ENCODE results near the gene FAM171A1. TPM values are rescaled to one million over a fixed set of nuclear protein-coding genes. Genes with fewer than 3 reads are reported as not detected.
"Not testable (repeated sequence)": the region's sequence is repeated elsewhere in the genome, so short reads cannot be mapped to it uniquely, and the experiment has no call there.

The FAM171A1 gene
- total RNA-seq, 2 donors from 2014 or later: 22.1 to 29.1 TPM

DNA sequence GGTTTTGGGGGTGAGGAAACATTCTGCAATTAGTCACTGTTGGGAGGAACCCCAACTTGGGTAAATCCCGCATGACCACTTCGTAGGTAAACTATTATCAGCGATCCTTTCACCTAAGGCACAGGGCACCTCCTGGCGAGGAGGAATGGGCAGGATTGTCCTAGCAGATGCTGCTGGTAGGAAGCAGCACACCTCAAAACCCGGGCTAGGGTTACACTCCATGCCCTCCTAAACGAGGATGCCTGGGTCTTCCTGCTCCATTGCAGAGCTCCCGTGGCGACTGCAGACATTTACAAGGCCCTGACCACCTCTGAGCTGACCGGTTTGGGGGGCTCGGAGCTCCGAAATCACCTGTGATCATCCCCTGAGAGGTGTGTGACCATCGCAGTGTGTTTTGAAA is 92.3 kb downstream of the FAM171A1 start:
- peaks cover 0 to 2% of the 10 kb centered on the region in 2 donors for H3K36me3 ChIP-seq (replicated peaks in 1 of 2; ENCODE audit: insufficient read depth in 1 of 2, low read depth in 2 of 2)
- ATAC-seq (no peak), DNase-seq (no peak)
- TF ChIP-seq, protein P1, sequence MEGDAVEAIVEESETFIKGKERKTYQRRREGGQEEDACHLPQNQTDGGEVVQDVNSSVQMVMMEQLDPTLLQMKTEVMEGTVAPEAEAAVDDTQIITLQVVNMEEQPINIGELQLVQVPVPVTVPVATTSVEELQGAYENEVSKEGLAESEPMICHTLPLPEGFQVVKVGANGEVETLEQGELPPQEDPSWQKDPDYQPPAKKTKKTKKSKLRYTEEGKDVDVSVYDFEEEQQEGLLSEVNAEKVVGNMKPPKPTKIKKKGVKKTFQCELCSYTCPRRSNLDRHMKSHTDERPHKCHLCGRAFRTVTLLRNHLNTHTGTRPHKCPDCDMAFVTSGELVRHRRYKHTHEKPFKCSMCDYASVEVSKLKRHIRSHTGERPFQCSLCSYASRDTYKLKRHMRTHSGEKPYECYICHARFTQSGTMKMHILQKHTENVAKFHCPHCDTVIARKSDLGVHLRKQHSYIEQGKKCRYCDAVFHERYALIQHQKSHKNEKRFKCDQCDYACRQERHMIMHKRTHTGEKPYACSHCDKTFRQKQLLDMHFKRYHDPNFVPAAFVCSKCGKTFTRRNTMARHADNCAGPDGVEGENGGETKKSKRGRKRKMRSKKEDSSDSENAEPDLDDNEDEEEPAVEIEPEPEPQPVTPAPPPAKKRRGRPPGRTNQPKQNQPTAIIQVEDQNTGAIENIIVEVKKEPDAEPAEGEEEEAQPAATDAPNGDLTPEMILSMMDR (IDR thresholded peaks at IDR 0.05): no peak
- no peak for TF ChIP-seq POLR2A (IDR thresholded peaks at IDR 0.05)
- H3K27me3 ChIP-seq: no peaks in the 10 kb centered on the region
- intact Hi-C loops (cut with DNase I): no loop called here
- H3K4me3 ChIP-seq: no peak overlapping the region
- 94 to 98% methylated on average over 11 to 12 of the region's 12 CpGs for WGBS, 2 donors
- no peaks in the 10 kb centered on the region for H3K9me3 ChIP-seq
- H3K27ac ChIP-seq: no peak overlapping the region
- H3K4me1 ChIP-seq: no peaks in the 10 kb centered on the region

DNA sequence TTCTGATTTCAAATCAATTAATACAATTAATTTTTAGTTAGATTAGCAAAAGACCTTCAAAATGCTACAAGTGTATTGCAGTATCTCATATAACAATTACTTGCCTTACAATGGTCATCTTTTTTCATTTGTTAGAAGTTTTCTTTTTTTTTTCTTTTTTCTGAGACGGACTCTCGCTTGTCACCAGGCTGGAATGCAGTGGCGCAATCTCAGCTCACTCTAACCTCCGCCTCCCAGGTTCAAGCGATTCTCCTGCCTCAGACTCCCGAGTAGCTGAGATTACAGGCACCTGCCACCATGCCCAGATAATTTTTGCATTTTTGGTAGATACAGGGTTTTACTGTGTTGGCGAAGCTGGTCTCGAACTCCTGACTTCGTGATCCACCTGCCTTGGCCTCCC is 95.0 kb downstream of the FAM171A1 start:
- ATAC-seq: not testable (repeated sequence)

DNA sequence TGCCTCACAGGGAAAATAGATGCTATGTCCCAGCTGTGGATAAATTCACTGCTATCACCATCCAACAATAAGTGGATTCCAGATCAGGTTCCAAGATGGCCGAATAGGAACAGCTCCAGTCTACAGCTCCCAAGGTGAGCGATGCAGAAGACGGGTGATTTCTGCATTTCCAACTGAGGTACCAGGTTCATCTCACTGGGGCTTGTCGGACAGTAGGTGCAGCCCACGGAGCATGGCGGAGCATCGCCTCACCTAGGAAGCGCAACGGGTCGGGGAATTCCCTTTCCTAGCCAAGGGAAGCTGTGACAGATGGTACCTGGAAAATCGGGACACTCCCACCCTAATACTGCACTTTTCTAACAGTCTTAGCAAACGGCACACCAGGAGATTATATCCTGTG is 101.3 kb downstream of the FAM171A1 start:
- H3K27ac ChIP-seq; H3K36me3 ChIP-seq (replicated peaks in 1 of 2; ENCODE audit: insufficient read depth in 1 of 2, low read depth in 2 of 2); DNase-seq; ATAC-seq; H3K4me3 ChIP-seq; H3K27me3 ChIP-seq; H3K9me3 ChIP-seq: not testable (repeated sequence)
- intact Hi-C loops (cut with DNase I): loop anchor here (10.0 kb wide), 1 partner anchor 105 kb away; the partner anchor contains the start of gene FAM171A1
- peaks cover 12% of the 10 kb centered on the region for H3K4me1 ChIP-seq
- WGBS, 2 donors: 92 to 97% methylated on average over 12 of the region's 12 CpGs

More for the DNA sequence above, 95.0 kb downstream of the FAM171A1 start:
- H3K27ac ChIP-seq; H3K36me3 ChIP-seq (replicated peaks in 1 of 2; ENCODE audit: insufficient read depth in 1 of 2, low read depth in 2 of 2); H3K27me3 ChIP-seq; H3K9me3 ChIP-seq; intact Hi-C loops (cut with DNase I); H3K4me1 ChIP-seq; DNase-seq; H3K4me3 ChIP-seq: not testable (repeated sequence)
- WGBS, 2 donors: 88 to 92% methylated on average over 9 of the region's 9 CpGs

- intact Hi-C loops (cut with DNase I): loop anchor here (10.0 kb wide), 1 partner anchor 107 kb away; the partner anchor contains the start of gene FAM171A1
- no peaks in the 10 kb centered on the region for H3K36me3 ChIP-seq (replicated peaks in 1 of 2; ENCODE audit: insufficient read depth in 1 of 2, low read depth in 2 of 2)
- H3K4me1 ChIP-seq: peaks cover 12% of the 10 kb centered on the region
- H3K27me3 ChIP-seq: no peaks in the 10 kb centered on the region
- no peak overlapping the region for H3K27ac ChIP-seq
- WGBS, 2 donors: 80 to 83% methylated on average over 9 to 10 of the region's 10 CpGs
- H3K4me3 ChIP-seq: no peak overlapping the region
- no peak for TF ChIP-seq POLR2A (IDR thresholded peaks at IDR 0.05)
- no peak for ATAC-seq
- H3K9me3 ChIP-seq: no peaks in the 10 kb centered on the region
- peak in 1 of 4 donors; percentile 10 for DNase-seq
Measured at GRCh38 chr10:15267496-15267895, 103.6 kb downstream of the FAM171A1 start.

DNA sequence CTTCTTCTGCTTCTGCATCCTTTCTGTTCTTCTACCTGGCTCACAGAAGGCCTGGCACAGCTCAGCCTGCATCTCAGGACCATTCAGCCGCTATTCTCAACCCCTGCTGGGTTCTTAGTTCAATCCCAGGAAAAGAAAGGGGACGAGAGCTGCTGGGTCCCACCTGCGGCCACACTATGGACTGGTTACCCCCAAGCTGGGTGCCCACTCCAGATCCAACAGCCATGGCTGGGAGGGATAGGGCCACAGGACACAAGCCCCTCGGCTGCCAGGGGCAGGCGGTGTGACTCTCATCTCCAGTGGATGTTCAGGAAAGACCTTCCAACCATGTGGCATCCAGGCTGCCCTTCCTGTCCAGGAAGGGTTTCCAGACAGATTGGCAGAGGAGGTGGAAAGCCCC is 105.0 kb downstream of the FAM171A1 start:
- intact Hi-C loops (cut with DNase I): loop anchor here (10.0 kb wide), 1 partner anchor 109 kb away; the partner anchor contains the start of gene FAM171A1
- Histone ChIP-seq H3K27ac (no peak overlapping the region), H3K27me3 (no peaks in the 10 kb centered on the region), H3K4me3 (no peak overlapping the region), H3K4me1 (peaks cover 12% of the 10 kb centered on the region), H3K9me3 (no peaks in the 10 kb centered on the region), H3K36me3 (replicated peaks in 1 of 2; ENCODE audit: insufficient read depth in 1 of 2, low read depth in 2 of 2) (no peaks in the 10 kb centered on the region)
- ATAC-seq (no peak), DNase-seq (no peak)
- WGBS, 2 donors: 89 to 100% methylated on average over 1 to 5 of the region's 5 CpGs
- TF ChIP-seq, protein P1 (IDR thresholded peaks at IDR 0.05): no peak
- no peak for TF ChIP-seq POLR2A (IDR thresholded peaks at IDR 0.05)

DNA sequence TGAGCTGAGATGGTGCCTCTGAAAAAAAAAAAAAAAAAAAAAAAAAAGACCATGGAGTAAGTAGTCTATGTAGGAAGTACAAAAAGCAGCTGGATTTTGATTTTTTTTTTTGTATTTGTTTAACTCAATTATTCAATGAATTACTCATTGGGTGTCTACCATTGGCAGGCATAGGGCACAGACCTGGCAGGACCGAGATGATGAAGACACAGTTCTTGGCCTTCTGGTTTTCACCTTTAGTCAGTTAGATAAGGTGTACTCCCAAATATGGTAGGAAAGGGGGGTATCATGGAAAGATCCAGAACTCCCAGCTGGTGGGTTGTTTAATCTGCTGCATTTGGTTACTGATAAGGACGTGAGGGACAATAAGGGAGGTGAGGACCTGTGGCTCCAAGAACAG is 105.5 kb downstream of the FAM171A1 start:
- DNase-seq: no peak

More for the DNA sequence above, 105.5 kb downstream of the FAM171A1 start:
- no peaks in the 10 kb centered on the region for H3K27me3 ChIP-seq
- peaks cover 12% of the 10 kb centered on the region for H3K4me1 ChIP-seq
- no peaks in the 10 kb centered on the region for H3K36me3 ChIP-seq (replicated peaks in 1 of 2; ENCODE audit: insufficient read depth in 1 of 2, low read depth in 2 of 2)
- intact Hi-C loops (cut with DNase I): loop anchor here (10.0 kb wide), 1 partner anchor 109 kb away; the partner anchor contains the start of gene FAM171A1
- H3K4me3 ChIP-seq: no peak overlapping the region
- WGBS, 2 donors: 41 to 60% methylated on average over 2 of the region's 2 CpGs
- no peak overlapping the region for H3K27ac ChIP-seq
- TF ChIP-seq, protein P1 (IDR thresholded peaks at IDR 0.05): no peak
- no peak for TF ChIP-seq POLR2A (IDR thresholded peaks at IDR 0.05)
- no peaks in the 10 kb centered on the region for H3K9me3 ChIP-seq
- ATAC-seq: no peak

Data from body of pancreas (tissue), 4 donors.